Skeletal muscle tissue (tissue), 4 donors: ENCODE data around the gene SLC6A19. TPM values are rescaled to one million over a fixed set of nuclear protein-coding genes. Genes with fewer than 3 reads are reported as not detected.

Source experiments
- H3K27ac ChIP-seq: one replicate; pipeline ENCODE4 v1.7.0; 2013; ENCODE audit warnings: mild to moderate bottlenecking, low read depth, low read length, inconsistent platforms
- H3K27me3 ChIP-seq, 3 donors: one replicate each; pipeline ENCODE4 v1.7.0; 2013; ENCODE audit warnings: low read length in 3 of 3; ENCODE audit not compliant: control insufficient read depth in 3 of 3, insufficient read depth in 3 of 3
- H3K36me3 ChIP-seq, 3 donors: one replicate each; pipeline ENCODE4 v1.7.0; 2013; ENCODE audit warnings: low read length in 3 of 3; ENCODE audit not compliant: control insufficient read depth in 3 of 3, insufficient read depth in 3 of 3
- H3K4me1 ChIP-seq, 3 donors: one replicate each; pipeline ENCODE4 v1.7.0; 2013; ENCODE audit warnings: low read length in 3 of 3, mild to moderate bottlenecking in 3 of 3; ENCODE audit not compliant: control insufficient read depth in 3 of 3, insufficient read depth in 3 of 3
- H3K4me3 ChIP-seq, 3 donors: one replicate each; pipeline ENCODE4 v1.7.0; 2013; ENCODE audit warnings: low read length in 3 of 3
- H3K9ac ChIP-seq, 3 donors: one replicate each; pipeline ENCODE4 v1.7.0; 2013; ENCODE audit warnings: low read length in 3 of 3, mild to moderate bottlenecking in 3 of 3, moderate library complexity in 2 of 3, low read depth in 1 of 3
- H3K9me3 ChIP-seq, 3 donors: one replicate each; pipeline ENCODE4 v1.7.0; 2013; ENCODE audit warnings: low read length in 3 of 3; ENCODE audit not compliant: control insufficient read depth in 3 of 3
- total RNA-seq: library from RNA; depleted of rRNA; stranded (reverse); fragments of >200 nt; gene quantifications from one replicate; pipeline ENCODE4 v1.2.3, GENCODE V29; 2014
- donor health status: Osteomylitis.

The SLC6A19 gene
- total RNA-seq, 1 donor from 2014 or later: under 0.01 TPM

GRCh38 chr5:1190837-1191239 is 10.6 kb upstream of the SLC6A19 start:
- Histone ChIP-seq H3K9me3 (no peaks in the 10 kb centered on the region), H3K27me3 (peaks cover 20 to 49% (median 42%) of the 10 kb centered on the region in 3 donors), H3K36me3 (no peaks in the 10 kb centered on the region), H3K27ac (no peak overlapping the region), H3K4me3 (no peak overlapping the region), H3K4me1 (no peaks in the 10 kb centered on the region), H3K9ac (no peak overlapping the region)

GRCh38 chr5:1192971-1193590 is 8.3 kb upstream of the SLC6A19 start:
- Histone ChIP-seq H3K27ac (no peak overlapping the region), H3K9ac (no peak overlapping the region), H3K27me3 (peaks cover 26 to 46% (median 40%) of the 10 kb centered on the region in 3 donors), H3K9me3 (no peaks in the 10 kb centered on the region), H3K4me3 (no peak overlapping the region), H3K36me3 (no peaks in the 10 kb centered on the region), H3K4me1 (no peaks in the 10 kb centered on the region)

DNA sequence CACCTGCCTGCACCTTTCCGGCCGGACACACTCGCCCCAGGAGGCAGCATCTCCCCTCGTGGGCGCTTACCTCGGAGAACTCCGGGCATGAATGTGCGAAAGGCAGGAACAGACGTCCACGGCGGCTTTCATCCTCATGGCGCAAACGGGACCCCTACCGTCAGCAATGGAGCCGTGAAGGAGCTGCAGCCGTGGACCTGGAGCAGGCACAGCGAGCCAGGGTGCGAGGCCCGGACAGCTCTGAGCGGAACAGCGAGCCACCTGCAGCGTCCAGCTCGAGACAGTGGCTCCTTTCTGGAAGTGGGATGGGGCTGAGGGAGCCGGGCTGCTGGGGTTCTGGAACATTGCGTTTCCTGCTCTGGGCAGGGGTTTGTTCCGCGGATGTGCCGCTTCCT is 7.8 kb upstream of the SLC6A19 start:
- H3K27me3 ChIP-seq: peaks cover 24 to 48% (median 37%) of the 10 kb centered on the region in 3 donors

DNA sequence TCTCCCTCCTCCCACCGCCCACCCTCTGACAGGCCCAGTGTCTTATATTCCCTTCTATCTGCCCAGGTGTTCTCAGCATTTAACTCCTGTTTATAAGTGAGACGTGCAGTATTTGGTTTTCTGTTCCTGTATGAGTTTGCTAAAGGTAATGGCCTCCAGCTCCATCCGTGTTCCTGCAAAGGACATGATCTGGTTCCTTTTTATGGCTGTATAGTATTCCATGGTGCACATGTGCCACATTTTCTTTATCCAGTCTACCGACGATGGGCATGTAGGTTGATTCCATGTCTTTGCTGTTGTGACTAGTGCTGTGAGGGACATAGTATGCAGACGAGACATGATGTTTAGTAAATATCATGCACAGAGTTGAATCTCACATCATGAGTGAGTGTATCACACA is 7.0 kb upstream of the SLC6A19 start:
- H3K9ac ChIP-seq: no peak overlapping the region
- peaks cover 24 to 48% (median 34%) of the 10 kb centered on the region in 3 donors for H3K27me3 ChIP-seq
- no peak overlapping the region for H3K27ac ChIP-seq
- H3K4me3 ChIP-seq: no peak overlapping the region
- H3K4me1 ChIP-seq: no peaks in the 10 kb centered on the region
- H3K36me3 ChIP-seq: no peaks in the 10 kb centered on the region
- H3K9me3 ChIP-seq: no peaks in the 10 kb centered on the region

More for the DNA sequence above, 7.8 kb upstream of the SLC6A19 start:
- H3K27ac ChIP-seq: no peak overlapping the region
- H3K4me3 ChIP-seq: no peak overlapping the region
- H3K9me3 ChIP-seq: no peaks in the 10 kb centered on the region
- H3K9ac ChIP-seq: no peak overlapping the region
- no peaks in the 10 kb centered on the region for H3K36me3 ChIP-seq
- H3K4me1 ChIP-seq: no peaks in the 10 kb centered on the region

DNA sequence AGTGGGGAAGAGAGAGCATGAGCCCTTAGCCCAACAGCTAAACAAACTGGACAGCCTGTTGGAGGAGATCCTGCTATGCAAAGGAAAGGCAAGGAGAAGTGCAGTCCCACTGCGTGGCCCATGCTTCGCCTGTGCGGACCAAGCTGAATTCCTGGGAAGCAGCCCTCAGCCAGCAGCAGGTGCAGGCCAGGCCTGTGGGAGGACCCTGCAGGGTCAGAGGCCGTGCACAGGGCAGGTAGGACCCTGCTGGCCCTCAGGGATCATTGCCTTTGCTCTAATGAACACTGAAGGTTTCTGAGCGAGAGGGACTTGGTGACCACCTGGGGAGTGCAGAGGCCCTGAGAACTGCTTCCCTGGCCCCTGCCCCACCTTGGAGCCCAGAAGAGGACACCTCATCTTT is 6.0 kb upstream of the SLC6A19 start:
- Histone ChIP-seq H3K36me3 (no peaks in the 10 kb centered on the region), H3K27me3 (peaks cover 24 to 44% (median 33%) of the 10 kb centered on the region in 3 donors), H3K4me1 (no peaks in the 10 kb centered on the region), H3K9me3 (no peaks in the 10 kb centered on the region), H3K9ac (no peak overlapping the region), H3K4me3 (no peak overlapping the region), H3K27ac (no peak overlapping the region)

GRCh38 chr5:1195916-1196315 is 5.5 kb upstream of the SLC6A19 start:
- Histone ChIP-seq H3K27ac (no peak overlapping the region), H3K4me3 (no peak overlapping the region), H3K9me3 (no peaks in the 10 kb centered on the region), H3K9ac (no peak overlapping the region), H3K4me1 (no peaks in the 10 kb centered on the region), H3K36me3 (no peaks in the 10 kb centered on the region), H3K27me3 (peaks cover 23 to 44% (median 32%) of the 10 kb centered on the region in 3 donors)

DNA sequence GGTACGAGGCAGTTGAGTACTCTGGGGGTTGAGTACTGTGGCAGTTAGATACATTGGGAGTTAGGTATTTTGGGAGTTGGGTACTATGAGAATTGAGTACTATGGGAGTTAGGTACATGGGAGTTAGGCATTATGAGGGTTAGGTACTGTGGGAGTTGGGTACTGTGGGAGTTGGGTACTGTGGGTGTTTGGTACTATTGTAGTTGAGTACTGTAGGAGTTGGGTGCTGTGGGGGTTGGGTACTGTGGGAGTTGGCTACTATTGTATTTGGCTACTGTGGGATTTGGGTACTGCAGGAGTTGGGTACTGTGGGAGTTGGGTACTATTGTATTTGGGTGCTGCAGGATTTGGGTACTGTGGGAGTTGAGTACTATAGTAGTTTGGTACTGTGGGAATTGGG is 4.8 kb upstream of the SLC6A19 start:
- Histone ChIP-seq H3K27ac (no peak overlapping the region), H3K9ac (no peak overlapping the region), H3K27me3 (peaks cover 22 to 42% (median 35%) of the 10 kb centered on the region in 3 donors), H3K36me3 (no peaks in the 10 kb centered on the region), H3K4me3 (no peak overlapping the region), H3K9me3 (no peaks in the 10 kb centered on the region), H3K4me1 (no peaks in the 10 kb centered on the region)

DNA sequence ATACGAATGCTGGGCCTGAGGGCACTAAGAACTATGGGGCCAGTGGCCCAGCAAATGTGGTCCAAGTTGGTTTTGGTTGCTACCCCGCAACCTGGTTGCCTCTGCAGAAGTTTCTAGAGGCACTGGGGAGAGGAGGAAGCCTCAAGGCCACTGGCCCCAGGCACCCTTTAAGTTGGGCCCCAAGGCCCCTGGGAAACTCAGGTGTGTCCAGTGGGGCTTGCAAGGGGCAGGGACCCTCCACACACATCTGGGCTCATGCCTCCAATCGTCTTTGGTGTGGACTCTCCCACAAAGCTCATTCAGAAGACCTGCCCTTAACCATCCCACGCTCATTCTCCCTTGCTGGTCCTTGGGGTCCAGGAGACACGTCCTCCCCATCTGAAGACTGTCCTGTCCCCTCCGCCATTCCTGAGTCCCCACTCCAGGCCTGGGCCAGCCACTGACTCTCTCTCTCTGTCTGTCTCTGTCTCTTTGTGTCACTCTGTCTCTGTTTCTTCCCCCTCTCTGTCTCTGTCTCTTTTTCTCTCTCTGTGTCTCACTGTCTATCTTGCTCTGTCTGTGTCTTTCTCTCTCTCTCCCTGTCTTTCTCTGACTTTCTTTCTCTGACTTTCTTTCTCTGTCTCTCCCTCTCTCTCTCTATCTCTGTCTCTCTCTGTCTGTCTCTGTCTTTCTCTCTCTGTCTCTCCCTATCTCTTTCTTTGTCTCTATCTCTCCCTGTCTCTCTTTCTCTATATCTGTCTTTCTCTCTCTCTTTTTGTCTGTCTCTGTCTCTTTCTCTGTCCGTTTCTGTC is 3.3 kb upstream of the SLC6A19 start:
- no peak overlapping the region for H3K4me3 ChIP-seq
- no peaks in the 10 kb centered on the region for H3K36me3 ChIP-seq
- H3K27me3 ChIP-seq: peaks cover 21 to 43% (median 36%) of the 10 kb centered on the region in 3 donors
- H3K4me1 ChIP-seq: no peaks in the 10 kb centered on the region
- no peaks in the 10 kb centered on the region for H3K9me3 ChIP-seq
- no peak overlapping the region for H3K9ac ChIP-seq
- no peak overlapping the region for H3K27ac ChIP-seq

- Histone ChIP-seq H3K36me3 (no peaks in the 10 kb centered on the region), H3K27ac (no peak overlapping the region), H3K4me1 (no peaks in the 10 kb centered on the region), H3K9me3 (no peaks in the 10 kb centered on the region), H3K9ac (no peak overlapping the region), H3K4me3 (no peak overlapping the region), H3K27me3 (peaks cover 22 to 42% (median 36%) of the 10 kb centered on the region in 3 donors)
Observed at GRCh38 chr5:1199340-1199648, 2.1 kb upstream of the SLC6A19 start.

GRCh38 chr5:1199649-1200494 is 1.5 kb upstream of the SLC6A19 start:
- H3K9me3 ChIP-seq: no peaks in the 10 kb centered on the region
- no peak overlapping the region for H3K4me3 ChIP-seq
- no peak overlapping the region for H3K27ac ChIP-seq
- H3K4me1 ChIP-seq: no peaks in the 10 kb centered on the region
- no peak overlapping the region for H3K9ac ChIP-seq
- H3K36me3 ChIP-seq: no peaks in the 10 kb centered on the region
- peaks cover 28 to 47% (median 33%) of the 10 kb centered on the region in 3 donors for H3K27me3 ChIP-seq
